Adipose tissue (tissue), 3 donors: ENCODE results near the gene CLDN16. TPM values are rescaled to one million over a fixed set of nuclear protein-coding genes. Genes with fewer than 3 reads are reported as not detected.

ENCODE experiments used
- H3K27ac ChIP-seq: one replicate; pipeline ENCODE4 v1.5.1; 2013; ENCODE audit warnings: low read depth, low read length
- WGBS, 3 donors: extraction: QIAGEN DNeasy Blood & Tissue Kit; methylation state at CpG; one replicate each; pipeline ENCODE4 v1.1.7; 2013; 5-methylcytosine and 5-hydroxymethylcytosine counted together
- polyA plus RNA-seq, 3 donors: library from polyadenylated mRNA; stranded (reverse); fragments of 200-250 nt; gene quantifications; one replicate each; pipeline ENCODE4 v1.2.3, GENCODE V29; 2013
- donor health status: healthy with polysubstance abuse.
- donor health status: Bipolar disorder and iron deficiency.
- donor health status: healthy.

The CLDN16 gene
- polyA plus RNA-seq, 3 donors, result 0.28 TPM; not detected in 2

- H3K27ac ChIP-seq, result no peak overlapping the region
These were observed 12.7 kb upstream of the CLDN16 start for GRCh38 chr3:190375246-190375645.

- no peak overlapping the region for H3K27ac ChIP-seq
- WGBS, 3 donors, result 70 to 80% (median 75%) methylated on average over 3 of the region's 3 CpGs
These were observed 12.3 kb upstream of the CLDN16 start for GRCh38 chr3:190375671-190376070.

- H3K27ac ChIP-seq, result no peak overlapping the region
- WGBS, 3 donors, result 71 to 81% (median 78%) methylated on average over 6 of the region's 6 CpGs
These were observed 9.6 kb upstream of the CLDN16 start for GRCh38 chr3:190378240-190378891.

DNA sequence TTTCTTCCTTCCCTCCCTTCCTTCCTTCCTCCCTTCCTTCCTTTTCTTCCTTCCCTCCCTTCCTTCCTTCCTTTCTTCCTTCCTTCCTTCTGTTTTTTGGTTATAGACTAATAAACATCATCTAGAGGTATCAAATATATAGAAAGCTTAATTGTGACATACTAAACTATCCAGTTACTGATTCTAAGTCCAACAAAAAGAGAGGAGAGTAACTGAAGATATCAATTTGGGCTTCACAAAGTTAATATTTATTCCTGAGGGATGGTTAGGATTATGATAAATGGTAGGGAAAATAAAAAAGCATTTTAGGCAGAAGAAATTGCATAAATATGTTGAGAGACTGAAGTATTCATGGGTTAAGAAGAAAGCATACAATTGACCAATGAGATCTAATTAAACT is 7.8 kb upstream of the CLDN16 start:
- no peak overlapping the region for H3K27ac ChIP-seq

GRCh38 chr3:190381441-190381840 is 6.5 kb upstream of the CLDN16 start:
- H3K27ac ChIP-seq, result no peak overlapping the region

DNA sequence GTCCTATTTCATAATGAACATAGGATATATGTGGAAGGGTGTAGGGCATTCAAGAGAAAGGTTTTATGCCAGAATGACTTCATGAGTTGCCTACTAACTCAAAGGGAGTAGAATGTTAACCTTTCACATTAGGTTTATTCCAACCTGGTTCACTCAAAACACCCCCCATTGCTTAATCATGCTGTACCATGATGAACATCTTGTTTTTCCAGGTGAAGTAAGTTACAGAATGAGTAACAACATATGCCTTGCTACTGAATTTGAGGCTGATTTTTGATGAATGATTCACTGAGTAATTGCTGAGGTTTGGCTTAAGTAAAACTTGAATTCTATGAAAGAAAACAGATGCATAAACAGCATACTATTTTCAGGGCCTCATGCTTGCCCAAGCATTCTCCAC is 5.9 kb upstream of the CLDN16 start:
- no peak overlapping the region for H3K27ac ChIP-seq

DNA sequence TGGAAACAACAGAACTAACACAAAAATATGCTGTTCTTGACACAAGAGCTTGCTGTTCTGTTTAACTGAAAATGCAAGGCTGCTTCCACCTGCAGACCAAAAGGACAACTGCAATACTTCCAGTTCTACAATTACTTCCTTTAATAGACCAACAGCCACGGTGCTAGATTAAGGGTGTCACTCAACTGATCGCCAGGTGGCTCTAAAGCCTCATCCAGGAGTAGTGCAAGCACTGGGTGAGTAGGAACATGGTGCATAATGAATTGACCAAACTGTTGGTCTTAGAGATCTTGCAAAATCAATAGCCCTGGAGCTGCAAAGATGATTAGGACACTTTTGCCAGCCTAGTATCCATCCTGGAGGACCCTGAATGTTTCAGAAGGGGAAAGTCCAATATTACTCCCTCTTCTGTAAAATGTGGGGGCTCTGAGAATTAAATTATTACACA is 3.6 kb upstream of the CLDN16 start:
- WGBS, 3 donors, result 8 to 26% (median 16%) methylated on average over 2 of the region's 2 CpGs
- no peak overlapping the region for H3K27ac ChIP-seq

DNA sequence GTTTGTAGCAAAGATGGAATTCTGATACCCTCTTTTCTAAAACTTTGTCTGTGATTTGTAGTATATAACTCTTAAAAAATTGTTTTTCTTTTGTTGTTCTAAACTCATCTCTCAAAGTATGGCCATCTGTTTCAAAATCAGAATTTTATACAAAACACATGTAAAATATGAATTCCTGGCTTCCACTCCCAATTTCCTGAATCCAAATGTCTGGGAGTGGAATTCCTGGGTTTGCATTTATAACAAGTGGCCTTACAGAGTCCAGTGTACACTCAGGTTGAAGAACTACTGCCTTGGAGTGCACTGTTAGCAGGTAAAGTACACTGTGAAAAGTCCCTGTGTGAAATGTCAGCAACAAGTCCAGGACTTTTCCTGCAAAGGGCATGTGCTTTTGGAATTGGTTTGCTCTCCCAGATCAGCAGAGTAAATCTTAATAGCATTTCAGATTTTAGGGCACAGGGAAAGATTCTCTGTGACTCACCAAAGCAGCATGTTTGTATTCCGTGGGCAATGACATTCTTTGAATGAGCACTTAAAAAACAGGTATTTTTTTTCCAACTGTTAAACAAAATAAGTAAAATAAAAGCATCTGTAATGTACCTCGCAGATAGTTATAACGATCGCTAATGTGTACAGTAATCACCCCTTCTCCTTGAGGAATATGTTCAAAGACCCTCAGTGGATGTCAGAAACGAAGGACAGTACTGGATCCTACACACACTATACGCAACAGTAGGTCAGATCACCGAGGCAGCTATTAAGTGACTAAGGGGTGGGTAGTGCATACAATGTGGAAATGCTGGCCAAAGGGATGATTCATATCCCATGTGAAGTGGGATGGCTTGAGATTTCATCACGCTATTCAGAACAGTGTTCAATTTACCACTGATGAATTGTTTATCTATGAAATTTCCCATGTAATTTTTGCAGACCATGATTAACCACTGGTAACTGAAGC is 2.0 kb upstream of the CLDN16 start:
- WGBS, 3 donors, result 56 to 74% (median 72%) methylated on average over 8 of the region's 8 CpGs
- H3K27ac ChIP-seq, result no peak overlapping the region

DNA sequence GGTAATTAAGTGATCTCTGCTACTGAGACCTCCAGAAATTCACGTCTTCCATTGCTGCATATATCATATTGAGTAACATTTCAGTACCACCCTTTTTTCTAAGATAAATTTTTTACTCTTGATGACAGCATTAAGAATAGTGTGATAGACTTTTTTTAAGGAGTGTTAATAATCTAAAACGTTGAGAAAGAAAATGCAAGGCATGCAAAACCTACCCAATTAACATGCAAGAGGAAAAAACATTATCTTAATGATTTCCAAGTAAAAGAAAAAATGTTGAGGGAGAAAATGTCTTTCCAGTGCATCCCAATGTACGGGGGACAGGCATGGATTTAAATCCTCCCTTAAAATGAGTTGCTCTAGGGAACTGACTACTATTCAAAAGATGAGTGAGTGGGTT is 740 bp downstream of the CLDN16 start:
- 67 to 74% (median 73%) methylated on average over 3 of the region's 3 CpGs for WGBS, 3 donors

DNA sequence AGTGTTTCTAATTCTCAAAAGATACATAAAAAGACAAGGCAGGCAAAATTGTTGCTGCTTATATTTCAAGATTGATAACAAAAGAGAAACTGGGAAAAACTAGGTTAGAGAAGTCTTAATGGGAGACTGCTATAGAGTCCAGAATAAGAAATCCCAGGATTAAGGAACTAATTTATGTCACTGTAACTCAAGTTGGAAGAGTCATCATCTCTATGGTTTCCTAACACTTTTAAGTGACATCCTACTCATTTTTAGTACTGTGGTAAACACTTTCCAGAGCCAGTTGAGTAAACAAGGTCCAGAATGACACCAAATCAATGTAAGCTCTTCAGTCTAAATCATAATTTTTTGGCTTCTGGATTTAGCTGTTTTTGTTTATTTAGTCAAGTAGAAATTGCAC is 8.0 kb downstream of the CLDN16 start:
- H3K27ac ChIP-seq, result no peak overlapping the region

More for the DNA sequence above, 740 bp downstream of the CLDN16 start:
- H3K27ac ChIP-seq, result no peak overlapping the region

DNA sequence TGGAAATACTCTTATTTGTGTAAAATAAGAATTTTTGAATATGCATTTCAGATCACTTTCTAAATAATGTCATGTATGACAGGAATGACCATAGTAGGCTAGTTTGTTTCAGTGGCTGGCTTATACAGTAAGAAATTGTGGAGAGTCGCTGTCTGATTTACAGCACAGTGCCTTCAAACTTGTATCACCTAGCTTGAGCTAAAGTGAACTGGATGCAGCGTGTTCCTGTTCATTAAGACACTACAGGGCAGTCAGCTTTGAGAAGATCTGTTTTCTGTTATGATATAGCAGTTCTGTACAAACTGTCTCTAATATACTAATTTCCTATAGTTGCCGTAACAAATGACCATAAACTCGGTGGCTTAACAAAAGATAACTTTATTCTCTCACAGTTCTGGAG is 9.9 kb downstream of the CLDN16 start:
- H3K27ac ChIP-seq, result no peak overlapping the region
- 75 to 81% (median 80%) methylated on average over 4 of the region's 4 CpGs for WGBS, 3 donors

DNA sequence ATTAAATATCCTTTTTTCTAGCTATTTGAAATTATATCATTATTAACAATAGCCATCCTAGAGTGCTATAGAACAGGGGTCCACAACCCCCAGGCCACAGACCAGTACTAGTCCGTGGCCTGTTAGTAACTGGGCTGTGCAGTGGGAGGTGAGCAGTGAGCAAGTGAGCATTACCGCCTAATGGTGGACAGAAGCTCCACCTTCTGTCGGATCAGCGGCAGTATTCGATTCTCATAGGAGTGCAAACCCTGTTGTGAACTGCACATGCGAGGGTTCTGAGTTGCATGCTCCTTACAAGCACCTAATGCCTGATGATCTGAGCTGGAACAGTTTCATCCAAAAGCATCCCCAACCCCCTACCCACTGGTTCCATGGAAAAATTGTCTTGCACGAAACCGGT is 11.7 kb downstream of the CLDN16 start:
- no peak overlapping the region for H3K27ac ChIP-seq
- whole genome bisulfite sequencing, 3 donors, result 94 to 98% (median 97%) methylated on average over 8 of the region's 8 CpGs

DNA sequence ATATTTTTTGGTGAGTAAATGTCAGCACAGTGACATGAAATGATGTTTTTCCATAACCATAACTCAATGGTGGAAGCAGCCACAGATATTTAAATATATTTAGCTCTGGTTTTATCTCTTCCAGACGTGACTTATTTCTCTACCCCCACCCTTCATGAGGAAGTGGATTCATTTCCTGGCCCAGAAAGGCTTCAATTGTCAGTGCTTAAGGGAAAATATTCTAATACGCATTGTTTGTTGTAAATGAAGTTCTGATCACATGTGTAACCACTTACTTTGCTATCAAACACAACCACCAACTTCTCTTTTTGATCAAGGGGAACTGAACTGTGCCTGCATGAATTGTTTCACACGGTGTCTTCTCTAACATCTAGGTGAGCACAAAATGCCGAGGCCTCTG is 14.0 kb downstream of the CLDN16 start:
- 38 to 53% (median 47%) methylated on average over 4 of the region's 4 CpGs for WGBS, 3 donors
- no peak overlapping the region for H3K27ac ChIP-seq

DNA sequence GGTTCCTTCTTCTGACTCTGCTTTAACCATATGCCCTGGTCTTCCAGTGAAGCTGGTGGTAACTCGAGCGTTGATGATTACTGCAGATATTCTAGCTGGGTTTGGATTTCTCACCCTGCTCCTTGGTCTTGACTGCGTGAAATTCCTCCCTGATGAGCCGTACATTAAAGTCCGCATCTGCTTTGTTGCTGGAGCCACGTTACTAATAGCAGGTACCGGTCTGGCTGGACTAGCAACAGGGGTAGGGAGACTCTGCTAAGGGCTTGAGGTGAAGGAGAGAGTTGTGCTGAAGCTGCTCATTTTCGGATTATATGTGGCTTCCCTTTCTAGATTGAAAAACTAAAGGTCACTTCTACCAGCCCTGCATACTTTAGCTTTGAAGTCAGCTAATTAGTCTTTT is 16.8 kb downstream of the CLDN16 start:
- no peak overlapping the region for H3K27ac ChIP-seq
- 92 to 94% (median 93%) methylated on average over 8 of the region's 8 CpGs for WGBS, 3 donors

DNA sequence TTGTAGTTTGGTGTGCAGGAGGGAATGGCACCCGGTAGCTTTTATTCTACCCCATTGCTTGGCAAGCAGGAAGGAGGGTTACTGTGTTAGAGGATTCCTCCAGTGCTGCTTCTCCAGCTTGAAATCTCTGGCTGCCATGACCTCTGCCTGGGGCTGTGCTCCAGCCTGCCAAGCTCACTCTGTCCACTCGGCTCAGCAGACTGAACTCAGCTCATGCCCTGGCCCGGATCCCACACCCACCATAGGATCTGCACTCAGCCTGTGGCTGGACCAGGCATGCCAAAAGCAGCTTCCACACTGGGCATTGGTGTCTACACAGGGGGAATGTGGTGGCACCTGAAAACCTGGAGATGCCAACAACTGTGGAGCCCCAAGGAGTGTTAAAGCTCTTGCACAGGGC is 26.3 kb downstream of the CLDN16 start:
- H3K27ac ChIP-seq, result no peak overlapping the region
- WGBS, 3 donors, result 74 to 87% (median 85%) methylated on average over 3 of the region's 3 CpGs

- H3K27ac ChIP-seq, result no peak overlapping the region
- WGBS, 3 donors, result 57 to 67% (median 62%) methylated on average over 2 of the region's 2 CpGs
These were observed 36.1 kb downstream of the CLDN16 start for GRCh38 chr3:190424108-190424477.

- no peak overlapping the region for H3K27ac ChIP-seq
- WGBS, 3 donors, result 16 to 31% (median 30%) methylated on average over 16 of the region's 16 CpGs
These were observed 36.8 kb downstream of the CLDN16 start for GRCh38 chr3:190424478-190425439.

GRCh38 chr3:190425833-190426232 is 37.9 kb downstream of the CLDN16 start:
- no peak overlapping the region for H3K27ac ChIP-seq
- 89 to 96% (median 95%) methylated on average over 1 of the region's 1 CpG for WGBS, 3 donors
